LNCAP (cell line): Measurements from ENCODE around the gene PPP1R8.

Experiments
- TF ChIP-seq, protein P1 (sequence below): fragments of 450-650 bp; IDR thresholded peaks from 2 replicates; pipeline ENCODE4 v1.5.1; 2017; ENCODE audit warnings: mild to moderate bottlenecking

The PPP1R8 gene

DNA sequence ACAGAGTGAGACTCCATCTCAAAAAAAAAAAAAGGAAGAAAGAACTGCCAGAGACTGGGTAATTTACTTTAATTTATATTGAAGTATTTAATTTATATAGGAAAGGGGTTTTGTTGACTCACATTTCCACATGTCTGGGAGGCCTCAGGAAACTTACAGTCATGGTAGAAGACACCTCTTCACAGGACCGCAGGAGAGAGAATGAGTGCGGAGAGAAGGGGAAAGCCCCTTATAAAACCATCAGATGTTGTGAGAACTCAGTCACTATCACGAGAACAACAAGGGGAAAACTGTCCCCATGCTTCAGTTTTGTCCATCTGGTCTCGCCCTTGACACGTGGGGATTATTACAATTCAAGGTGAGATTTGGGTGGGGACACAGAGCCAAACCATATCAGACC lies 25.8 kb upstream of the PPP1R8 start:
- TF ChIP-seq, protein P1, sequence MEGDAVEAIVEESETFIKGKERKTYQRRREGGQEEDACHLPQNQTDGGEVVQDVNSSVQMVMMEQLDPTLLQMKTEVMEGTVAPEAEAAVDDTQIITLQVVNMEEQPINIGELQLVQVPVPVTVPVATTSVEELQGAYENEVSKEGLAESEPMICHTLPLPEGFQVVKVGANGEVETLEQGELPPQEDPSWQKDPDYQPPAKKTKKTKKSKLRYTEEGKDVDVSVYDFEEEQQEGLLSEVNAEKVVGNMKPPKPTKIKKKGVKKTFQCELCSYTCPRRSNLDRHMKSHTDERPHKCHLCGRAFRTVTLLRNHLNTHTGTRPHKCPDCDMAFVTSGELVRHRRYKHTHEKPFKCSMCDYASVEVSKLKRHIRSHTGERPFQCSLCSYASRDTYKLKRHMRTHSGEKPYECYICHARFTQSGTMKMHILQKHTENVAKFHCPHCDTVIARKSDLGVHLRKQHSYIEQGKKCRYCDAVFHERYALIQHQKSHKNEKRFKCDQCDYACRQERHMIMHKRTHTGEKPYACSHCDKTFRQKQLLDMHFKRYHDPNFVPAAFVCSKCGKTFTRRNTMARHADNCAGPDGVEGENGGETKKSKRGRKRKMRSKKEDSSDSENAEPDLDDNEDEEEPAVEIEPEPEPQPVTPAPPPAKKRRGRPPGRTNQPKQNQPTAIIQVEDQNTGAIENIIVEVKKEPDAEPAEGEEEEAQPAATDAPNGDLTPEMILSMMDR, result no peak

DNA sequence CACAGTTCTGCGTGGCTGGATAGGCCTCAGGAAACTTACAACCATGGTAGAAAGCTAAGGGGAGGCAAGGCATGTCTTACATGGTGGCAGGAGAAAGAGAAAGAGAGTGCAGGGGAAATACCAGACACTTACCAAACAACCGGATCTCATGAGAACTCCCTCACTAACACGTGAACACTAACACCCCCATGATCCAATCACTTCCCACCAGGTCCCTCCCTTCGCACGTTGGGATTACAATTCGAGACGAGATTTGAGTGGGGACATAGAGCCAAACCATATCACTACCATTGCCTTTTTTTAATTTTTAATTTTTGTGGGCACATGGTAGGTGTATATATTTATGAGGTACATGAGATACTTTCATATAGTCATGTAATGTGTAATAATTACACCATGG lies 23.8 kb upstream of the PPP1R8 start:
- TF ChIP-seq, protein P1, result no peak

DNA sequence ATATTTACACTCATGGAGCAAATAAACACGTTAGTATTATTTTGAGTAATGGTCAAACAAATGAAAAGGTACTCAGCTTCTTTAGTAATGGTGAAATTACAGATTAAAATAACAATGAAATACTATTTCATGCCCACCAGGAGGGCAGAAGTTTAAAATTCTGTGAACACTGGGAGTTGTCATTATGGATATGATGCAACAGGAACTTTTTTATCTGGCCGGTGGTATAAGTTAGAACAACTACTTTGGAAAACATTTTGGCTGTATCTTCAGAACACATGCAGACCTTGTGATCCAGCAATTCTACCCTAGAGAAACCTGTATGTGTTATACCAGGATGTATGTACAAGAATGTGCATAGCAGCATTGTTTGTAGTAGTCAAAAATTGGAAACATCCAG lies 23.2 kb upstream of the PPP1R8 start:
- TF ChIP-seq, protein P1, result no peak

DNA sequence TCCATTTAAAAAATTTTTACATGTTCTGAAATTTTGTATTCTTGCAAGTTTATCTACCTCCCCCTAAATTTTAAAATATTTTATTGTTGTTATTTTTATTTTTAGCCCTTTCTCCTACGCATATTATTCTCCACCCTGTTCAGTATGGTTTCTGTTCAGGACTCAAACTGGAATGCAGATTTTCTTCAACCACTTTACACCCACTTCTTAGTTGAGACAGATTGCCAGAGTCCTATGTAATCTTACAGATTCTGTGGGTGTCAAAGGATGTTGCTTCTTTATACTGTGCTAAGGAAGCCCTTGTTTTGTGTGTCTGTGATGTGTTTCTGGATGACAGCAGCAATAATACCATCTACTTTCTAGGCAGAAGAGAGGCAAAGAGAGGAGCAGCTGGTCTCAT lies 20.7 kb upstream of the PPP1R8 start:
- TF ChIP-seq, protein P1, result no peak

DNA sequence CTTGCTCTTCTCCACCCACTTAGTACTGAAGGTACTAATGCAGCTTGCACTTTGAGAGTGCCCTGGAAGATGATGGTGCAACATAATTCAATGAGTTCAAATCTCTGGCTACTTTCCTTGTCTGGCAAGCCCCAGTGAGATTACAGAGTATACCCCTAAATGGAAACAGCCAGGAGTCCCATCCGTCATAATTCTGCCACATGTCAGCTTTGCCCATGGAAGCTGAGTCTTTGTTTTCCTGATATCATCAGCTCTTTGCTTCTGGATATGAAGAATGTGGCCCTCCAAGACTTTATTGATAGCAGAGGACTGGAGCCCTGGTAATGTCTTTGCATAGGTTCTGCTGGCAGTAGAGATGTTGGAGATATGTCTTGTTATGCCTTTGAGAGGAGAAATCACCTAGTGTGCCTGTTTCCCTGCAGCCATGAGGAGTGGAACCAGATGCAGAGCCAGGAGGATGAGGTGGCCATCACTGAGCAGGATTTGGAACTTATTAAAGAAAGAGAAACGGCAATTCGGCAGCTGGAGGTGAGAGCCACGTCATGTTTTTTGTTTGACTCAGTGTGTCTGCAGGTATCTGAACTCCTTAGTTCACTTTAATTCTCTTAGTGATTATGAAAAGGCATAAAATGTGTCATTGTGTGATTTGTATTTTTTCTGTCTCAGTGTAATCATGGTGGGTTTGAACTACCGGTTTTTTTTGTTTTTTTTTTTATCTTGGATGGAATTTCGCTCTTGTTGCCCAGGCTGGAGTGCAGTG lies 18.7 kb upstream of the PPP1R8 start:
- TF ChIP-seq, protein P1, result no peak

DNA sequence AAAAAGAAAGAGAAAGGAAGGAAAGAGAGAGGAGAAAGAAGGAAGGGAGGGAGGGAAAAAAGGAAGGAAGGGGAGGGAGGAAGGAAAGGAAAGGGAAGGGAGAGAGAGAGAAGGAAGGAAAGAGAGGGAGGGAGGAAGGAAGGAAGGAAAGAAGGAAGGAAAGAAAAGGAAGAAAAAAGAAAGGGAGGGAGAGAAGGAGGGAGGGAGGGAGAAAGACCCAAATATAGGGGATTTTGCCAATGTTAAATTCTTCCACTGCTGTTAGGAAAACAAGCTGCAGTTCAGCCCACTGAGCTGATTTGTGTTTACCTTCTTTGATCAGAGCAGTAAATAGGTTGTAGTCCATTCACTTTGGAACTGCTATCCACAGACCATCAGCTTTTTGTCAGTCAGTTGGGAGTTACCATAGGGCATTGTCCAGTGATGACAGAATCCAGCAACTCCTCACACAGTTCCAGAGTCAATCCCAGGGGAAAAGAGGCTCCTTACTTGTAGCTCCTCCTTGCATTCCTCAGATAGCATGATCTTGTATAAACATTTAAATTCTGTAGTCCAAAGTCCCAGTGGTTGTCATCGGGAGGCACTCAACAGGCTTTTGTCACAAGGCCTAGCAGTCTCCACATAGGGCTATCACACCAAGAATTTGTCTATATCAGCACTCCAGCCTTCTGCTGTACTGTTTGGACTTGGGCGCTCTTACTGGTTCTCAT lies 13.5 kb upstream of the PPP1R8 start:
- TF ChIP-seq, protein P1, result no peak

DNA sequence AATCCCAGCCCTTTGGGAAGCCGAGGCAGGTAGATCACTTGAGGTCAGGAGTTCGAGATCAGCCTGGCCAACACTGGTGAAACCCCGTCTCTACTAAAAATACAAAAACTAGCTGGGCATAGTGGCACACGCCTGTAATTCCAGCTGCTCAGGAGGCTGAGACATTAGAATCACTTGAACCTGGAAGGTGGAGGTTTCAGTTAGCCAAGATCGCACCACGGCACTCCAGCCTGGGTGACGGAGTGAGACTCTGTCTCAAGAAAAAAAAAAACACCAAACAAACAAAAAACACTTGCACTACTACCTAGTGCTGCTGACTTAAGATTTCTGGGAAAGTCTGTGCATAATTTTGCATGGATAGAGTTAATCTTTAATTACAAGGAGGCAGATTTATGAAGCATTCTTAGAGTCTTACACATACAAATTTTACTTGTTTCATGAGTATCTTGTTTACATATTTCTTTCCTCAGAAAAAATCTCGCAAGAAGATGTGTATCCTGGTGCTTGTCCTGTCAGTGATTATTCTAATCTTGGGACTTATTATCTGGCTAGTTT lies 8.7 kb upstream of the PPP1R8 start:
- TF ChIP-seq, protein P1, result no peak
